H9 (cell line): ENCODE measurements around the gene PCDH20. TPM values are rescaled to one million over a fixed set of nuclear protein-coding genes. Genes with fewer than 3 reads are reported as not detected.

Experiments used
- DNase-seq: peaks from one replicate; pipeline ENCODE4 v3.0.0-alpha.2; 2017
- H2AFZ ChIP-seq: one replicate; pipeline ENCODE4 v1.6.1; 2013; ENCODE audit warnings: mild to moderate bottlenecking, low read length, control low read depth, moderate library complexity
- H2AK5ac ChIP-seq: 2 replicates; pipeline ENCODE4 v1.6.1; 2013; ENCODE audit warnings: low read length, control low read depth, mixed read lengths; ENCODE audit not compliant: insufficient read length
- H2BK120ac ChIP-seq: one replicate; pipeline ENCODE4 v1.6.1; 2013; ENCODE audit warnings: low read depth, mild to moderate bottlenecking, low read length, control low read depth, inconsistent platforms; ENCODE audit not compliant: poor library complexity, severe bottlenecking
- H2BK12ac ChIP-seq: 2 replicates; pipeline ENCODE4 v1.6.1; 2013; ENCODE audit warnings: low read length, control low read depth, mixed read lengths, low read depth; ENCODE audit not compliant: insufficient read length
- H2BK15ac ChIP-seq: 2 replicates; pipeline ENCODE4 v1.6.1; 2013; ENCODE audit warnings: low read depth, low read length, control low read depth
- H2BK20ac ChIP-seq: one replicate; pipeline ENCODE4 v1.6.1; 2013; ENCODE audit warnings: low read depth, mild to moderate bottlenecking, low read length, control low read depth, inconsistent platforms; ENCODE audit not compliant: poor library complexity, severe bottlenecking
- H2BK5ac ChIP-seq: 2 replicates; pipeline ENCODE4 v1.6.1; 2013; ENCODE audit warnings: low read length, control low read depth, mixed read lengths; ENCODE audit not compliant: insufficient read length
- H3K14ac ChIP-seq: 2 replicates; pipeline ENCODE4 v1.6.1; 2013; ENCODE audit warnings: low read length, control low read depth; ENCODE audit not compliant: insufficient read depth
- H3K18ac ChIP-seq: 2 replicates; pipeline ENCODE4 v1.6.1; 2013; ENCODE audit warnings: low read depth, mild to moderate bottlenecking, mixed read lengths, low read length, control low read depth; ENCODE audit not compliant: insufficient read length
- H3K23ac ChIP-seq: 2 replicates; pipeline ENCODE4 v1.6.1; 2013; ENCODE audit warnings: low read length, control low read depth, mixed read lengths, low read depth; ENCODE audit not compliant: insufficient read length
- H3K23me2 ChIP-seq: 2 replicates; pipeline ENCODE4 v1.6.1; 2013; ENCODE audit warnings: low read depth, mild to moderate bottlenecking, mixed read lengths, low read length, control low read depth; ENCODE audit not compliant: insufficient read length, poor library complexity, severe bottlenecking
- H3K27ac ChIP-seq: 2 replicates; pipeline ENCODE4 v1.5.1; 2013; ENCODE audit warnings: low read length, control low read depth, mixed read lengths, low read depth; ENCODE audit not compliant: insufficient read length
- H3K27me3 ChIP-seq: 2 replicates; pipeline ENCODE4 v1.6.1; 2013; ENCODE audit warnings: low read length, control low read depth, inconsistent platforms; ENCODE audit not compliant: insufficient read depth
- H3K4ac ChIP-seq: 2 replicates; pipeline ENCODE4 v1.6.1; 2013; ENCODE audit warnings: low read depth, mild to moderate bottlenecking, control low read depth, inconsistent platforms, low read length, moderate library complexity
- H3K4me1 ChIP-seq: 2 replicates; pipeline ENCODE4 v1.6.1; 2013; ENCODE audit warnings: low read length, control low read depth, inconsistent platforms; ENCODE audit not compliant: insufficient read depth
- H3K4me2 ChIP-seq: 2 replicates; pipeline ENCODE4 v1.6.1; 2013; ENCODE audit warnings: low read length, control low read depth, mixed read lengths; ENCODE audit not compliant: insufficient read length, insufficient read depth
- H3K56ac ChIP-seq: 2 replicates; pipeline ENCODE4 v1.6.1; 2013; ENCODE audit warnings: low read depth, mild to moderate bottlenecking, mixed read lengths, low read length, control low read depth; ENCODE audit not compliant: insufficient read length
- H3K79me1 ChIP-seq: 2 replicates; pipeline ENCODE4 v1.6.1; 2013; ENCODE audit warnings: low read depth, mild to moderate bottlenecking, moderate library complexity, low read length, control low read depth, inconsistent platforms; ENCODE audit not compliant: insufficient read depth, poor library complexity, severe bottlenecking
- H3K79me2 ChIP-seq: 2 replicates; pipeline ENCODE4 v1.6.1; 2013; ENCODE audit warnings: low read length, control low read depth, inconsistent platforms; ENCODE audit not compliant: insufficient read depth
- H3K9ac ChIP-seq: 2 replicates; pipeline ENCODE4 v1.6.1; 2013; ENCODE audit warnings: low read length, control low read depth, mixed read lengths; ENCODE audit not compliant: insufficient read length; ENCODE audit errors: extremely low read depth
- H3K9me3 ChIP-seq: one replicate; pipeline ENCODE4 v1.6.1; 2013; ENCODE audit warnings: low read depth, low read length, inconsistent platforms; ENCODE audit not compliant: control insufficient read depth
- H3T11ph ChIP-seq: one replicate; pipeline ENCODE4 v1.6.1; 2013; ENCODE audit warnings: mild to moderate bottlenecking, low read length, control low read depth, inconsistent platforms
- H4K20me1 ChIP-seq: one replicate; pipeline ENCODE4 v1.6.1; 2013; ENCODE audit not compliant: control insufficient read depth, insufficient read length, insufficient read depth
- H4K5ac ChIP-seq: 2 replicates; pipeline ENCODE4 v1.6.1; 2013; ENCODE audit warnings: low read depth, mild to moderate bottlenecking, mixed read lengths, low read length, control low read depth; ENCODE audit not compliant: insufficient read length
- H4K8ac ChIP-seq: replicated peaks from 2 replicates; pipeline ENCODE4 v1.6.1; 2013; ENCODE audit warnings: low read length, control low read depth, mixed read lengths, low read depth; ENCODE audit not compliant: insufficient read length
- H4K91ac ChIP-seq: 2 replicates; pipeline ENCODE4 v1.6.1; 2013; ENCODE audit warnings: low read depth, mild to moderate bottlenecking, moderate library complexity, mixed read lengths, low read length, control low read depth; ENCODE audit not compliant: insufficient read length
- H3K27ac Mint-ChIP-seq, 3 experiments: 2 replicates in 2 of 3; 3 replicates in 1 of 3; pipeline ENCODE4 v1.8.0; 2020 to 2021; ENCODE audit warnings: mixed read lengths in 3 of 3, mild to moderate bottlenecking in 1 of 3, moderate library complexity in 1 of 3
- H3K27me3 Mint-ChIP-seq: 2 replicates; pipeline ENCODE4 v1.8.0; 2021; ENCODE audit warnings: low read depth, mild to moderate bottlenecking, moderate library complexity, mixed read lengths
- H3K36me3 Mint-ChIP-seq, 3 experiments: 2 replicates in 2 of 3; 3 replicates in 1 of 3; pipeline ENCODE4 v1.8.0; 2020 to 2021; ENCODE audit warnings: low read depth in 3 of 3, mixed read lengths in 3 of 3; ENCODE audit not compliant: insufficient read depth in 1 of 3
- H3K4me1 Mint-ChIP-seq, 2 experiments: 2 replicates each; pipeline ENCODE4 v1.8.0; 2020; ENCODE audit warnings: mixed read lengths in 2 of 2
- H3K4me3 Mint-ChIP-seq, 2 experiments: 2 replicates in 1 of 2; 3 replicates in 1 of 2; pipeline ENCODE4 v1.8.0; 2020 to 2021; ENCODE audit warnings: mild to moderate bottlenecking in 2 of 2, mixed read lengths in 2 of 2, moderate library complexity in 1 of 2
- H3K9me3 Mint-ChIP-seq, 2 experiments: 2 replicates in 1 of 2; 3 replicates in 1 of 2; pipeline ENCODE4 v1.8.0; 2020; ENCODE audit warnings: mild to moderate bottlenecking in 2 of 2, mixed read lengths in 2 of 2, moderate library complexity in 1 of 2
- CTCF ChIP-seq: fragments of 200-600 bp; sonication (generic); conservative IDR thresholded peaks from 3 replicates; pipeline ENCODE4 v1.8.0; 2021; ENCODE audit warnings: antibody characterized with exemption, mild to moderate bottlenecking
- WGBS: extraction: QIAGEN DNeasy Blood & Tissue Kit; methylation state at CpG from one replicate; pipeline ENCODE4 v1.1.7; 2013; ENCODE audit warnings: missing lambda C conversion rate, low lambda C conversion rate, mixed read lengths; ENCODE audit not compliant: insufficient read length; ENCODE audit errors: extremely low coverage; 5-methylcytosine and 5-hydroxymethylcytosine counted together
- total RNA-seq: library from RNA; stranded (reverse); gene quantifications from 2 replicates; pipeline ENCODE4 v1.2.1, GENCODE V29; 2021

PCDH20 gene
- total RNA-seq, 1 experiment from 2014 or later, result 0.33 TPM

- Histone ChIP-seq H4K8ac (no peak overlapping the region), H3K79me1 (no peaks in the 10 kb centered on the region), H4K5ac (no peak overlapping the region), H3K4me1 (no peaks in the 10 kb centered on the region), H2AK5ac (no peak overlapping the region), H3K23me2 (no peaks in the 10 kb centered on the region), H3K9me3 (no peaks in the 10 kb centered on the region), H2AFZ (no peak overlapping the region), H3K14ac (no peak overlapping the region), H3K79me2 (no peaks in the 10 kb centered on the region), H4K20me1 (no peaks in the 10 kb centered on the region), H3K27me3 (no peaks in the 10 kb centered on the region), H2BK5ac (no peak overlapping the region), H3T11ph (no peak overlapping the region), H2BK12ac (no peak overlapping the region), H2BK20ac (no peak overlapping the region), H3K56ac (no peak overlapping the region), H3K9ac (no peak overlapping the region), H3K4ac (no peak overlapping the region), H3K23ac (no peak overlapping the region), H3K27ac (no peak overlapping the region), H3K18ac (no peak overlapping the region), H4K91ac (no peak overlapping the region), H2BK15ac (no peak overlapping the region), H3K4me2 (no peak overlapping the region), H2BK120ac (no peak overlapping the region)
- Mint-ChIP-seq H3K9me3 (no peaks in the 10 kb centered on the region), H3K4me1 (peaks cover 4 to 8% of the 10 kb centered on the region in 2 experiments; a peak in 3 of 4 replicates), H3K27ac (no peak overlapping the region), H3K27me3 (no peaks in the 10 kb centered on the region), H3K4me3 (no peak overlapping the region), H3K36me3 (no peaks in the 10 kb centered on the region)
- no peak for TF ChIP-seq CTCF
- DNase-seq, result no peak
- WGBS, result no CpG with 5 or more reads among the region's 1 CpG
Observed at GRCh38 chr13:61423915-61424314, 8.3 kb upstream of the PCDH20 start.
